Glomerular visceral epithelial cell (primary cell): Measurements from ENCODE around the gene HNMT.
A peak's percentile ranks its signal among the peaks of the same experiment; 100 is the strongest.

ENCODE experiments used
- DNase-seq: peaks from one replicate; pipeline ENCODE4 v3.0.0-alpha.2; 2016; ENCODE audit errors: extremely low spot score

The HNMT gene

DNA sequence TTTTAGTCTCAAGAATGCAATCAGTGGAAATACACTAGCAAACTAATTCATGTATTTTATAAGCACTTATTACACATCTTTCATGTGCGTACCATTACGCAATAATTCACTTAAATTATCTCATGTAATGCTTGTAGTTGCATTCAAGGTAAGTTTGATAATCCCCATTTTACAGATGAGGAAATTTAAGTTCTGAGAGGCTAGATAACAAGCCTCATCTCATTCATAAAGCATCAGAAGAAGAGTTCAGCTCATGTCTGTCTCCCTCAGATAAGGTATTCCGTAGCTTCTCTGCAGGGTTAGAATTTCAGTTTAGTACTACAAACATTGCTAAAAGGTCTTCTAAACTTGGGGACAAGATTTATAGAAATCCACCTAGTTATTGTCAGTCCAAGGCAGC lies 47.8 kb downstream of the HNMT start:
- no peak for DNase-seq

DNA sequence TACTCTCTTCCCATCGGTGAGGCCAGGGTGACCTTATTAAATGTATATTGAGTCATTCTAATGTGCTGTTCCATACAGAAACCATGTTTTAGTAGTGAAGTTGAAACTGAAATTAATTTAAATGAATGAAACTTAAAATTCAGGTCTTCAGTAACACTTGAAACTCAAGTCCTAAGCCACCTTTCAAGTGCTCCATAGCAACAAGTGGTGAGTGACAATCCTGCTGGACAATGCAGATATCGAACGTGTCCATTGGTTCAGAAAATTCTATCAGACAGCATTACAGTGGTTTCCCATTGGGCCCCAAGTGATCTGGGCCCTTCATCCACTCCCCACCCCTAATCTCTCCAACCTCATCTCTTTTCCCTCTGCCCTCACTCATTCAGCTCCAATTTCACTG lies 48.7 kb downstream of the HNMT start:
- DNase-seq, result no peak

DNA sequence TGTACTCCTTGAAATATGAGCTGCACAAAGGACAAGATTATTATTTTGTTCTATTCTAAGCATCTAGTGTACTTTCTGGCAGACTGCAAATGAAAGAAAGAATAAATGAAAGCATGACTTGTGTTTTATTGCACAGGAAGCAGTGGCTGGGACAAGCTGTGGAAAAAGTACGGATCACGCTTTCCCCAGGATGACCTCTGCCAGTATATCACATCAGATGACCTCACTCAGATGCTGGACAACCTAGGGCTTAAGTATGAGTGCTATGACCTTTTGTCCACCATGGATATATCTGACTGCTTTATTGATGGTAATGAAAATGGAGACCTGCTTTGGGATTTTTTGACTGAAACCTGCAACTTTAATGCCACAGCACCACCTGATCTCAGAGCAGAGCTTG lies 49.4 kb downstream of the HNMT start:
- DNase-seq, result no peak

DNA sequence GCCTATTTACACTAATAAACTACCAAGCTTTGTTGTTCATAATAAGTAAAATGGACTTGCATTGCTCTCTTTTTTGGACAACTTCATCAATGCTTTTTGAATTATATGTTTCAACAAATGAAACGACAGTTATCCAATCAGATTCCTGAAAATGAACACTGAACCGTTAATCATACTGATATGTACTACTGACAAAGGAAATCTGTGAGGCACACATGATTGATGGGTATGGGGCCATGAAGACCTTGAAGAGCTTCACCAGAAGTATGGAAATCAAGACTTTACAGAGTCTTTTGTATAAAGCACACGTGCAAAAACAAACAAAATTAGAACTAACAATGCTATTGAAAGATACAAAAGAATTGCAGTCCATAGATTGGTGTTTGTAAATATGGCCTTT lies 51.2 kb downstream of the HNMT start:
- DNase-seq, result no peak

DNA sequence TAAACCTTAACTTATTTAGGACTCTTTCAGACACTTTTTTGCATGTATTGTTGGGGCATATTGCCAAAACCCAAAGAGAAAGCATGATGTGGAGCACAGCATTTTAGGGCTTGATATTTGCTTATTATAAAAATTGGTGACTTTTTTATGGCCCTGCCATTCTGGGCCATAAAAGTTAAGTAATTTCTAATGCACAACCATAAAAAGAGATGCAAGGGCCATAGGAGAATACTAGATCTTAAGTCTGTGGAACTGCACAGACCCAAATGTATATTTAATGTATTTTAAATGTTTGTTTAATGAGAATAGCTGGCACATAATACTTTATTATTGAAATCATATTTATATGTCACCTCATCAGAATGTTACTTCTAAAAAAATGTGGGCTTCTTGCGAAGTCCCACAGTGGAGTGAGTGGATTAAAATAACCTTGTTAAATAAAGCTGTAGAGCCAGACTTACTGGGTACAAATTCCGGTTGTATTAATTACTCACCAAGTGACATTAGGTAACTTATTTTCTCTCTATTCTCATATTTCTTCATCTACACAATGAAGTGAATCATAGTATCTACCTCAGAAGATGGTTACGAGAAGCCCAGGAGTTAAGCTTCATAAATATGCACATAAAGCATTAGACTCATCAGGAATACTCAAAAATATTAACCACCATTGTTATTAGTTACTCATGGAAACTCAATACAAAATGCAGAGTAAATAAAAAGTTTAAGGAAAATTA lies 52.2 kb downstream of the HNMT start:
- DNase-seq, result no peak

DNA sequence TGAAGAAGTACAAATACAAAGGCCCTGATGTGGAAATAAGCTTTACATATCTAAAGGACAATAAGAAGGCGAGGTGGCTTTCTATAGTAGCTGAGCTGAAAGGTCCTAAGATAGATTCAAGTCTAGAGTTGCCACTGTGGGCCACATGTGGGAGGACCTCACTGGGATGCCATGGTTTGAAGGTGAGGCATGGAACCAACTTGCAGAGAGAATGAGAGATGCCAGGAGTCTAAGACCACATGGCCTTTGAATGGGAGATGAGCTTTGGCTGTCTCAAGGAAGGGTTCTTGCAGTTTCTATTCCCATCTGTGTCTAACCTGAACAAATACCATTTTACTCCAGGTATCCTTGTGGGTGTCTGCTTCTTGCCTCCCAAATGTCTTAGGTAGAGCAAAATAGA lies 53.6 kb downstream of the HNMT start:
- no peak for DNase-seq

DNA sequence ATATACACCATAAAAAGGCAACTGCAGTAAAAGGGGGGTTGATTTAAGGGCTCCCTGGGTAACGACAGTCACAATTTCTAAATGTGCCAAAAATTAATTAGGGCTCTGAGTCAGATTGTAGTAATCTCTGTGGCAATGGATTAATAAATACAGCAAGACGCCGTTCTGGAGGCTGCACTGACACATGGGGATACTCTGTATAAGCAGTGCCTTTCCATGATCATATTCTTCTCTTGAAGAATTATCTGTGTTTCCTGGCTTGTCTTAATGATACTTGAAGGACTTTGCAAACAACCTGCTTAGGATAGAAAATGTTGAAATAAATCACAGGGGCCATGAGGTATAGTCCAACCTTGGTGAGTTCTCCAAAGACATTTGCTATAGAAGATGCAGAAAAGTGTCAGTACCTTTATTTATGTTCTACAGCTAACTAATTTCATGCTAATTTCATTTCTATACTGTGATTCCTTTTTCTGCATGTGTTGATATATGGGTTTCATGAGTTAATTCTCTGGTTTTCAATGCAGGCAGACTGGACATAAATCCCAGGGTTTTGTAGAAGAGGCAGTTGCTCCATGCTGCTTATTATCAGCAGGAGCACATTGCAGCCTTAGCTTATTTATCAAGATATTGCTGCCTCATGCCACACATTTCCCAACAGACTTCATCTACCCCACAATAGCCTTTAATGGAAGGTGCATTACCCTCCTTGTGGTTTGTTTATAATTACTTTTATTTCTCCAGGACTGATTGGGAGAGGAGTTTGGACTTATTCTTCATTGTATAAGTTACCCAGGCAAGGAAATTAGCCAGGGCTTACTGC lies 54.8 kb downstream of the HNMT start:
- DNase-seq, result no peak

DNA sequence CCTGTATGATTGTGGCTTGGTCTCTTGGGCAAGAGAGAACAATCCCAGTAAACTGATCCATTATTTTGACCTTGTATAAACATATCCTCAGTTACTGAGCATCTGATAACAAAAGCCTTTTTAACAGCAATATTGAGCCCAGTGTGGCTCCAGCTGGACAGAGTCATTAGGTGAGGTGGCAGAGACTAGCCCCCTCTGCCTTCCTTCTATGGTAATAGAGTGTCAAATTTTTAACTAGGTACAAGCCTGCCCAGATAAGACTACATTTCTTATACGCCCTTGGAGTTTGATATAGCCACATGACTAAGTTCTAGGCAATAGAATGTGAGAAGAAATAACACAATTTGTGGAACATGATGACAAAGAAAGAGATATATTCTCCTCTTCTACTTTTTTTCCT lies 56.2 kb downstream of the HNMT start:
- no peak for DNase-seq

DNA sequence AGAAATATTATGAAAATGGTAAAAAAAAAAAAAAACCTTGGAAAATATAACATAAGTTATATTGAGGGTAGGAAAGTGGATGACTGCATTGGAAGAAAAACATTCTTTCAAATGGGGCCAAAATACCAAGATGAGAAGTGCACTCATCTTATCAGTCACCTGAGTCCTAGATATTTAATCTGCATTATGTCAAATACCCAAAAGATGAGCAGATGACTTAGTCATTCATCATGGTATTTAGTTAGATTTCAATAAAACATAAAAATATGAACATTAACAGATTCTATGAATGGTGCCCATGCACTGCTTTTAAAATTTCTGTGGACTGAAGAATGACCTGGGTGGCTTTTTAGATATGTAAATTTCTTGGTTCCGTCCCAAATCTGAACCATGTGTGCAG lies 56.9 kb downstream of the HNMT start:
- no peak for DNase-seq

DNA sequence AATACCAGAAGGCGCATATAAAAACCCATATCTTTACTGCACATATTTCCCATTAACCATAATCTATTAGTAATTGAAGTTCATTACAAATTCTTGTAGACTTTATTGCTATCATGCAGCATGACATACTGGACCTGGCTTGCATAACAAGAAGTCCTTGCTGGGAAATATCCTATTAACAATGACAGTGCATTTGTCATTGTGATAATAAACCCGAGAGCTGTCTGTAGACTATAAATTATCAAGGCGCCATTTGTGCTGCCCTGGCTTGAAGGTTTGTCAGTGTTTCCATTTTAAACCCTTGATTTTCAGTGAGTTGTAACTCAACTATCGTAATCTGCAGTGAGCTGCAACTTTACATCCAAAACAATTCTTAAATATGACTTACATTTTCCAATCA lies 59.0 kb downstream of the HNMT start:
- DNase-seq, result no peak

DNA sequence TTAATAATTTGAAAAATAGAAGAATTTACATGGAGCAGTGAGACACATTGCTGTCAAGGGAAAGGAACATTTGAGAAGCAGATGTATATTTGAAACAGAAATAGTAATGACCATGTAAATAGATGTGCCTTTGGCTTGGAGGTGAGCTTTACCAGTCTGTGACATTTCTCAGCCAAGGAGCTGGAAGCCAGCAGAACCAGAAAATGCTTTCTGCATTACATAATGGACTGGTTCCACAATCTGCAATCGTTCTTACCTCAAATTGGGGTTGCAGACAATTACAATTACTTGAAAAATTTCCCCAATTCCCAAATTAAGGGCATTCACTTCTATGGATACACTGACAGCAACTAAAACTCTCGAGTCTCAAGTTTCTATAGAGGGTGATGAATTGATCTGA lies 59.7 kb downstream of the HNMT start:
- no peak for DNase-seq

DNA sequence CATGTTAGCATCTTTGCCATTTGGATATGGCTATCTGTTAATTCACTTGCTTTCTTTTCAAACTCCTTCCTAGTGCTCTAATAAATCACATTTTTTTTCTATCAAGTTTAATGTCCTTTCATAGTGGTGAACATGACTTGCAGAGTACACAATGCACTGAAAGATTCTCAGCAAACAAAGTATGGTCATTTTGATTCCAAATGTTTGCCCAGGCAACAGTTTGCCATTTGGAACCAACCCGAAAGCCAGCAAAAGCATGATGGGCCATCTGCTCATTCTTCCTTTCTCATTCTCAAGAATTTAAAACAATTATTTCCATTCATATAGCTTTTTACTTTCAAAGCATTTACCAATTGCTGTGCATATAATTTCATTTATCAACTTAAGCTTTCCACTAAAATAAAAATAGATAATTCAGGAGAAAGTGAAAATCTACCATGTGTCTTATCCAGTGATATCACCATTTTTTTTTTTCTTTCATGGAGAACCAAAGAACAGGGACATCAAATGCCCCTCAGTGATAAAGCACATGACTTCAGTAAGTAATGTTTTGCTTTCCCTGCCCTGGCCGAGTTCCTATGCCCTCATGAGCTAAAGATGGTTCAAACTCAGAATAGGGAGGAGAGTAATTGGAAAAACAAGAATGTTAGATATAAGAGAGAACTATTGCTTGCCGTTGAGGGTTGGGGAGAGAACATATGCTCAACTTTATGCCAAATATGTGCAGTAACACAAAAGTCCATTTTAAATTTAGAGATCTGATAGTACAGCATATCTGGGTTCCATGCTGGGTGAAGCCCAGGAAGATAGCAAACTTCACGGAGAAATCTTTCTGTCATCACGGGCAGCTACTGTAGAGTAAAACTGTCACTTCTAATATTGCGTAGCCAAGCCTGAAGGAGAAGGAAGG lies 62.1 kb downstream of the HNMT start:
- no peak for DNase-seq

DNA sequence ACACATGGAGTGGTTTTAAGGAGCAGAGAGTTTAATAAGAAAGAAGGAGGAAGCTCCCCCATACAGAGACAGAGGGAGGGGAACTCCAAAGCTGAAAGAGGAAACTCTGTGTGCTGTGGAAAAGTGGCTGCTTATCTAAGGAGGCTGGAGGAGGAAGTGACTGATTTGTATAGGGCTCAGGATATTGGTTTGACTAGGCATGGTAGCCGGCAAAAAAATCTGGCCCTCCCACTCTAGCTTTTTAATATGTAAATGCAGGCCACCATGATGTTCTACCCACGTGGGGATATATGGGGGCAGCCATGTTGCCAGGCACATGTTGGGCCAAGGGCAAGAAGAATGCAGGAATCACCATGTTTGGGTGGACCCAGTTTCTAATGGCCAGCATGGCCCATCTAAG lies 64.3 kb downstream of the HNMT start:
- no peak for DNase-seq

DNA sequence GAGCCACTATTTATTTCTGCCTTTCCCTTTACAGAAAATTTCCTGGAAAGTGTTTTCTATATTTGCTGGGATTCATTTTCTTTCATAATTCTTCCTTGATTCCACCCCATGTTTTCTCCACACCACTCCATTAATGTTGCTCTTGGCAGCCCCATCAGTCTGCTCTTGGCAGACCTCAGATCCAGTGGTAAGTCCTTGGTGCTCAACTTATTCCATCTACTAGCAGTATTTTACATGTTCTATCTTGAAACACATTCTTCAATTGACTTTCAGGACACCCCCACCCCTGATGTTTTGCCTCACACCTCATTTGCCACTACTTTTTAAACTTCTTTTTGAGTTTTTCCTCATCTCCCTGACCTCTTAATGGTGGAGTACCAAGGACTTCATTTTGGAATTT lies 65.0 kb downstream of the HNMT start:
- DNase-seq, result no peak

DNA sequence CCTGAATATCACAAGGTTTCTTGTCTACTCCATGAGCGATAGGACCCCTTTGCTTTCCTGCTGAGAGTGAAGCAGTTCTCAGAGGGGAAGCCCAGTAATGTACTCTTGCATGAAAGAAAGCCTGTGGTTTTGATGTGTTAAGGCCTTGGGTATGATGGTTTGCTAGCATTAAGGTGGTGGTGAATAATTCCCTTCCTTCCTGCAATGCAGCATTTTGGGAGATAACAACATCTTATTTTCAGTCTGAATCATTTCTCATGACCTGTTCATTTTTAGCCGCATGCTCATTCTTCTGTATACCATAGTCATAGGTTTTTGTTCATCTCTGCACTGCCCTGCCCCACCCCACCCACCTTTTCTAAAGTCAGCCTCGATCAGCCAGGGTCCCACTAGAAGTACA lies 66.2 kb downstream of the HNMT start:
- peak; percentile 75 for DNase-seq

DNA sequence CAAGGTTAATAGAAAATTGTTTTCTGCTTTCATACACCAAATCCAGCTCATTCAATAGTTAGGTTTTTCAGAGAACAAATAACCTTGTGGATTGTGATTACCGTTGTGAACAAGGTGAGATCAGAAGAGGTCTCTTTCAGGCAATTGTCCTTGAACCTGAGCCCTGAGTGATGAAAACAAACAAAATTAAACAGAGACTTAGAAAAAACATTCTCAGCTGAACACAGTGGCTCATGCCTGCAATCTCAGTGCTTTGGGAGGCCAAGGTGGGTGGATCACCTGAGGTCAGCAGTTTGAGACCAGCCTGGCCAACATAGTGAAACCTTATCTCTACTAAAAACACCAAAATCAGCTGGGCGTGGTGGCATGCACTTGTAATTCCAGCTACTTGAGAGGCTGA lies 68.1 kb downstream of the HNMT start:
- no peak for DNase-seq

DNA sequence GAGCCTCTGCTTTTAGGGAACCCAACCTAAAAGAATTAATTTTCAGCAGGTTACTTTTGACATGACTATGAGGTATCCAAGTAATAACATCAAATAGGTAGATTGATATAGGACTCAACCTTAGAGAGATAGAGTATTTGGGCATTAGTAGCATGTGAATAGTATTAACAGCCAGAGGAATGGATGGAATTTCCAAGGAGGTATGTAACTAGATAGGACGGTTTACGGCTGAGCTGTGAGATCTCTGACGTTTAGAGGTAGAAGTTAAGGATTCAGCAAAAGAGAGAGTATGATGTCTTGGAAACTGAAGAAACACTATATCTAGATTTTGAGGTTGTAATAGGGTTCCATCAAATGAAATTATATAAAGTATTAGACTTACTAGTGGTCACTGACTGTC lies 70.3 kb downstream of the HNMT start:
- no peak for DNase-seq

DNA sequence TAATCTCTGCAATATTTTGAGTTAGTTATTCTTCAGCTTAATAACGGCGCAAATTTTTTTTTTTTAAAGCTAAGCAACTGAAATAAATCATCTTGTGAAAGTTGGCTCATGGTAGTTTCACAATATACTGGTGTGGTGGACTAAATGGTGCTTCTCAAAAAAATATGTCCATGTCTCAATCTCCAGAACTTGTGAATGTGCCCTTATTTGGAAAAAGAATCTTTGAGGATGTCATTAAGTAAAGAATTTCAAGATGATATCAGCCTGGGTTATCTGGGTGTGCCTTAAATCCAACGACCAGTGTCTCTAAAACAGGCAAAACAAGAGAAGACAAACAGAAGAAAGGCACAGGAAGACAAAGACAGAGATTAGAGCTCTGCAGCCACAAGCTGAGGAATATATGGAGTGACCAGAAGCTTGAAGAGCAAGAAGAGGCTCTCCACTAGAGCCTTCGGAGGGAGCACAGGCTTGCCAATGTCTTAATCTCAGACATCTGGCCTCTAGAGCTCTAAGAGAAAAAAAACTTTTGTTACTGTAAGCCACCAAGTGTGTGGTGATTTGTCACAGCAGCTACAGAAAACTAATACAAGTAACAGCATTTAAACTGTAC lies 71.4 kb downstream of the HNMT start:
- DNase-seq, result no peak

DNA sequence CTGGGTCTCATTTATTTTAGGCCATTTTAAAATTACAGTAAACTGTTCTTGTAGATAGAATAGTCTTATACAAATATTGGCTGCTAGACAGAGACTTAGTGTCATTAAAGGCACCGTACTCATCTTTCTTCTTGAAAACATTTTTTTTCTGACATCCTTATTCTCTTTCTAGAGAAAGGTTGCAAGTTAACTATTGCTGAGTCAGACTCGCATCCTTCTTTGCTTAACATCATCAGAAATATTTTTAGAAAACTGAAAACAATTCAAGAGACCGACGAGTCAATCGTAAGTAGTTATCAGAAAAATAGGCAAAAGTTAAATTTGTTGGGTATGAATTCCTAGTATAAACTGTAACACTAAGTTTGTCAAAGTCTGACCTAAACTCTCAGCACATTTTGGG lies 72.2 kb downstream of the HNMT start:
- no peak for DNase-seq

DNA sequence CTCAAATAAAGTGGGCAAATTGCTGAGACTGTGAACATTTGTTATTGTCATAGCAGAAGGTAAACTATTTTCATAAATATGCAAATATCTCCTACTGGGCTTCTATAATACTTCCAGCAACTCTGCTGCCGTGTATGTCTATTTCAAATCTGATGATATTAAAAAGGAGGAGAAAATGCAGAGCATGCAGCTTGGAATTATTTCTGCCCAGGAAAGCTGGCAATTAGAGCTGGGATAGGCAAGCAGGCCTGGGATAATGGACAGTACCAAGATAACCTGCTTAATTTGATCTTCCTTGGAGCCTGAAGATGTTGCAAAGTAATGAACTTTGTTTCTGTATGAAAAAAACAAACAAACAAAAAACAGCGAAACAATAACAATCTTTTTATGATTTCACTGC lies 72.8 kb downstream of the HNMT start:
- DNase-seq, result no peak

DNA sequence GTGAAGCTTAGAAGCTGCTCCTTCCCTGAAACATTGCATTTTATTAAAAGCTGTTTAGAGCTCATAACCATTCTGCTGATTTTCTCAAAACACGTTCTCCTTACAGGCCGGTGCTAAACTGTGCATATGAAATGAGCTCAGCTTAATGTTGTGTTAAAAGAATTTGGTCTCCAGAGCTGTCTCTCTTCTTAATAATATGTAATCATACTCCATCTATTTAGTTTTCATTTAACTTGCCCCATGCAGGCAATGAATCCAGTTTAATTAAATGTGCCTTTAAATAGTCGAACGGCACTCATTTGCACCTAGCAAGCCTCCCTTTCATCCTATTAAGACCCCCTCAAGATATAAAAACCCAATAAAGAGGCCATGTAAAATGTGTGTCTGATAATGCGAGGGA lies 76.3 kb downstream of the HNMT start:
- no peak for DNase-seq

DNA sequence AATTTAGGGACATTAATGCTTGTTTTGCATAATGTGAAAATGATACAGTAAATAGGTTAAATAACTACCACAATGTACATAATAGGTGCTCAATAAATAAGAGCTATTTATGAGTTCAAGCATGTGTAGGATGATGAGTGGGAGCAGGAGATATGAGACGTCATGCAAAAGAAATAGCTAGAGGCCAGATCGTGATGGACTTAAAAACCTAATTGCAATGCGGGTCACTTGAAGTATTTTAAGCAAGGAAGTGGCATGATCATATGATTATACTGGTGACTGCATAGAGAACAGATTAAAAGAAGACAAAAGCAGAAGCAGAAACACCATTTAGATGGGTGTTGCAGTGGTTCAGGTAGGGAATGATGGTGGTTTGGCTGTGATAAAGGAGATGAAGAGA lies 78.0 kb downstream of the HNMT start:
- no peak for DNase-seq
